HG03064 (cell line): ENCODE results near the gene RORC.
"Not testable (repeated sequence)": the region's sequence is repeated elsewhere in the genome, so short reads cannot be mapped to it uniquely, and the experiment has no call there.

Experiments
- ATAC-seq: cut with Tn5 transposase; IDR thresholded peaks from one replicate; pipeline ENCODE4 v1.9.1; 2021; ENCODE audit warnings: low read depth; ENCODE audit not compliant: unreplicated experiment

The RORC gene

GRCh38 chr1:151809290-151809984 lies 22.2 kb downstream of the RORC start:
- no peak for ATAC-seq

GRCh38 chr1:151807766-151808165 lies 23.8 kb downstream of the RORC start:
- ATAC-seq = no peak

GRCh38 chr1:151807131-151807530 lies 24.5 kb downstream of the RORC start:
- ATAC-seq = no peak

- no peak for ATAC-seq
Observed at GRCh38 chr1:151806170-151806569, 25.4 kb downstream of the RORC start.

GRCh38 chr1:151805066-151805820 lies 26.4 kb downstream of the RORC start, which contains the start of gene LINGO4:
LINGO4 (minus strand) TSS chr1:151805419; CDS start chr1:151802704, 2,715 bp downstream.
- ATAC-seq = no peak

GRCh38 chr1:151803915-151804314 lies 27.7 kb downstream of the RORC start:
- ATAC-seq = no peak

GRCh38 chr1:151803164-151803563 lies 28.4 kb downstream of the RORC start:
- no peak for ATAC-seq

- ATAC-seq = no peak
Observed at GRCh38 chr1:151802372-151802771, 29.2 kb downstream of the RORC start.

GRCh38 chr1:151801846-151802245 lies 29.8 kb downstream of the RORC start:
- ATAC-seq = no peak

GRCh38 chr1:151801310-151801820 lies 30.2 kb downstream of the RORC start:
- ATAC-seq = no peak

- no peak for ATAC-seq
Observed at GRCh38 chr1:151800830-151801229, 30.8 kb downstream of the RORC start.

- no peak for ATAC-seq
Observed at GRCh38 chr1:151799179-151800022, 32.2 kb downstream of the RORC start.

GRCh38 chr1:151798571-151798970 lies 33.0 kb downstream of the RORC start:
- ATAC-seq = no peak

GRCh38 chr1:151790940-151791651 lies 40.5 kb downstream of the RORC start:
- ATAC-seq = no peak

GRCh38 chr1:151790071-151790939 lies 41.3 kb downstream of the RORC start, which contains the start of gene TDRKH:
TDRKH (minus strand) TSS chr1:151790500; CDS start chr1:151783022, 7,478 bp downstream.
- peak; percentile 97 for ATAC-seq

GRCh38 chr1:151787689-151788088 lies 43.9 kb downstream of the RORC start:
- no peak for ATAC-seq

GRCh38 chr1:151783796-151784195 lies 47.8 kb downstream of the RORC start:
- ATAC-seq = no peak

GRCh38 chr1:151782741-151783140 lies 48.9 kb downstream of the RORC start:
- ATAC-seq = no peak

GRCh38 chr1:151782026-151782425 lies 49.6 kb downstream of the RORC start:
- not testable (repeated sequence) for ATAC-seq
